ENCODE results near the gene KISS1.
A peak's percentile ranks its signal among the peaks of the same experiment; 100 is the strongest.

Gene KISS1

GRCh38 chr1:204155881-204156280 is 40.4 kb downstream of the KISS1 start:
- no peak for DNase-seq (ENCODE audit: low read depth)

DNA sequence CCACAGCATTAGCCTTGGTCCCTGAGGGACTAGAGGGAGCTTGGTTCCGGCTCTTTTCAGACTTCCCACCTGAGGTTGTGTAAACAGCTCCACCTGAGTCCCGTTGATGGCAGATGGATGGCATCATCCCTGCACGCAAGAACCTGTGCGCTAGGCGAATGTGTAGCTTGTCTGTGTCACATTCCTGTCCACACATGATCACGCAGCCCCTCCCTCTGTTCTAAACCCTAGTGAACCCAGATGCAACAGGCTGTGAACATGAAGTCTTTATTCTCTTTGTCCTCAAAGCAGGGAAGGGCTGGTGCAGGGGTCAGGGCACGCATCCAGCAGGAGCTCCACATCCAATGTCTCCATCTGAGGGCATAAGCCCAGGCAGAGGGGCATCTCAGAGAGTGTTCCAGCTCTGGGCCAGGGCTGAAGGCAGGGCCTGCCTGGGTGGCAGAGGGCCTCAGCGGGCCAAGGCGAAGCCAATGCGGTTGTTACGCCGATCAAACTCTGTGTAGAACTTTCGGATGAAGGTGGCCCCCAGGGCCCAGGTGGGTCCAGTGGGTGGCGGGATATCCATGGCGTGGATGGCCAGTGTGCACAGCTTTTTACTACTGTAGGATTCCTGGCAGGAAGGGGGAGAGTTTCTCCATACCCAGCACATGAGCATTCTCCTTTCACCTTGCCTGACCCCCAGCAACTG is 41.6 kb downstream of the KISS1 start:
- DNase-seq (ENCODE audit: low read depth), result no peak

- no peak for DNase-seq (ENCODE audit: low read depth)
These were observed 42.6 kb downstream of the KISS1 start for GRCh38 chr1:204153667-204154066.

DNA sequence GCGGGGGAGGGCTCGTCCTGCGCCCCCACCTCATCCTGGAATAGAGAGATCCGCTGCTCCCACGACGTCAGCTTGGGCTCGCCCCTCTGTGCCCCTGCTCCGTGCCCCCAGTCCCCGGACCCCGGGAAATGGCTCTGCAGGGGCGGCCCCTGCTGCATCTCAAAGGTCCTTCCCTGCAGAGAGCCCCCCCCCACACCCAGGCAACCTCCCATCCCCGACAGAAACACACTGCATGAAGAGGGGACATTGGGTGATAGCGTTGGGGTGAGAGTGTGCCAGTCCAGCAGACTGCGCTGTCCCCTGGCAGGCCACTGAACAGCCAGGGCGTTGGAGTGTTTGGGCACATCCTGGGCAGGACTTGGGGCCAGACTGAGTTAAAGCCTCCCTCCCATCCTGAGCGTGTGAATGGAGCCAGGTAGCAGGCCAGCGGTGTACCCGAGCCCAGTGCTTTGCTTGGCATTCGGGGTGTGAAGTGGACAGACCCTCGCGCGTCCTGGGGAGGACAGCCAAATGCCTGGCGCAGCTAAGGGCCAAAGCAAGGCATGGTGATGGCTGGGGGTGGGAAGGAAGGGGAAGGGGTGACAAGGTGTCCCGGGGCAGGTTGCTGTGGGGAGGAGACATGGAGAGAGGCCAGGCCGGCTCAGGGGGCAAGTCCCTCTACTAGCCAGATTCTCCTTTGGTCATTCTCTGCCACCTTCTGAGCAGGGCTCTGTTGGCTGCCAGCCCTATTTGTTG is 43.8 kb downstream of the KISS1 start:
- DNase-seq (ENCODE audit: low read depth), result no peak

GRCh38 chr1:204151552-204152309 is 44.6 kb downstream of the KISS1 start, which contains the start of gene ETNK2:
Gene ETNK2, minus strand, starts transcription at chr1:204152044. Its CDS starts 192 bp downstream, at chr1:204151852.
- no peak for DNase-seq (ENCODE audit: low read depth)

GRCh38 chr1:204150702-204151551 is 45.4 kb downstream of the KISS1 start:
- no peak for DNase-seq (ENCODE audit: low read depth)

DNA sequence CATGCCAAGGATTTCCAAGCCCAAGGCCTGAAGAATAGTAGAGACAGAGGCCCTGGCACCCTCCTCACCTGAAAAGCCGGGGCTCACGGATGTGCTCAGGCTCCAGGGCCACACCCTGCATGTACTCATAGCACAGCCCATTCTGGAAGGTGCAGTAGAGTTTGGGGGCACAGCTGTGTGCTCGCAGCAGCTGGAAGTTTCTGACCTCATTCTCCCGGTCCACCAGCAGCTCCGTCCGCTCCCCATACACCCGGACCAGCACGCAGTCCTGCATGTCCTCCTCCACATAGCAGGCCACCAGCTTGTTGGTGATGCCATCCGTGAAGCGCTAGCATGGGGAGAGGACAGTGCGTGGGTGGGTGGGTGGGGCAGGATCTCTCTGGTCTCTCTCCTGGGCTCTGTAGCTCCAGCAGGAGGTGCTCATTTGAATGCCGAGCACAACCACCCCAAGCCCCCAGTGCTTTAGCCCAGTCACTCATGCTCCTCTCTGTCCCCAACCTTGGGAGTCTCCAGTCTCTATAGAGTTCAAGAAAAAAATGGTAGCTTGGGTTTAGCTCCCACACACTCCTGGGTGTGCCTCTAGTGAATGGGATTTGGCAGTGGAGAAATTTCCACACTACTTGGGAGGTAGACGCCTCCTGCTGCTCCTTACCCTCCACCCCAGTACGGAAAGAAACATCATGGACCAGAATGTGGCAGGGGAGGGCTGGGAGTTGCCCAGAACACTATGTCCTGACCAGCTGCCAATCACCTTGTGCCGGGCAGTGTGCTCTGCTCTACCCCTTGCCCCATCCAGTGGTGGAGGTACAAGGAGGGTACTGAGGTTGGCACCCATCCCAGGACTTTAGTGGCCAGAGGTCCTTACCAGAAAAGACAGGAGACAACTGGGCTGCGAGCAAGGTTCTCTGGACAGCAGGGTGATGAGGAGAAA is 46.4 kb downstream of the KISS1 start:
- no peak for DNase-seq (ENCODE audit: low read depth)

GRCh38 chr1:204149107-204149506 is 47.2 kb downstream of the KISS1 start:
- DNase-seq (ENCODE audit: low read depth), result no peak

DNA sequence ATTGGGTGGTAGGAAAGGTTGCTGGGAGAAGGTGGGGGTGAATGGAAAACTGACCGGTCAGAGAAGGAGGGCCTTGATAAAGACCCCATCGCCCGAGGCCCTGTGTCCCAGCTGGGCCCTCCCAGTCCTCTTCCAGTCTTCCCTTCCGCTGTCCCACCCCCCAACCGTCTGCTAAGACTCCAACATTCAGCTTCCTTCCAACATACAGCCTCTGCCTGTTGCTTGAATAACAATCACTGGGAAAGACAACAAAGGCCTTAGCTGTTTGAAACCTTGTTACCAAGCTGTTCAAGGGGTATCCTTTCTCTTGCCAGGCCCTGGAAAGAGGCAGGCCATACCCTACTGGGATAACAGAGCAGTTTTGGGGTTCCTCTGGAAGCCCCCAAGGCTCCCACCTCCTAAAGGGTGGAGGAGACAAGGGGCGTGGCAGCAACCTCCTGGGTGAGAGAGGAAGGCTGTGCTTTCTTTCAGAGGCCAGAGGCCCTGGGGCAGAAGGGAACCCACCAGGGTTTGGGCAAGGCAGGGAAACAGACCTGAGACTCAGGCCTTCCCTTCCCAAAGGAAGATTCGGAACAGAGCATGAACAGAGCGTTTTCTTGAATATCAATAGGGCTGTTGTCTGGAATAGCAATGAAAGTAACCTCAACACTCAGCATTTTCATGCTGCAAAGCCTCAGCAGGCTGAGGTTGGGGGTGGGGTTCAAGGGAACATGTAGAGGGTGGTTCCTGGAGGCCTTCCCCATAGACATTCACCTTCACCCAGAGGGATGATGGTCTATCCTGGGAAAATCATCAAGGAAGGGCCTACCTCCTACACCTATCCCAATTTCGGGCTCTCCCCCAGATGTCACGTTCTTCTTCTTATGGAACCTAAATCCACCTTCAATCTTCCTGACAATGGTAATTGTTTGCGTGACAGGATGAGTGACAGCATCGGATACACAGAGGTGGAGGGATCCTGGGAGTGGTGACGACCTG is 48.6 kb downstream of the KISS1 start:
- DNase-seq (ENCODE audit: low read depth), result no peak

- DNase-seq (ENCODE audit: low read depth), result no peak
These were observed 49.3 kb downstream of the KISS1 start for GRCh38 chr1:204146965-204147364.

DNA sequence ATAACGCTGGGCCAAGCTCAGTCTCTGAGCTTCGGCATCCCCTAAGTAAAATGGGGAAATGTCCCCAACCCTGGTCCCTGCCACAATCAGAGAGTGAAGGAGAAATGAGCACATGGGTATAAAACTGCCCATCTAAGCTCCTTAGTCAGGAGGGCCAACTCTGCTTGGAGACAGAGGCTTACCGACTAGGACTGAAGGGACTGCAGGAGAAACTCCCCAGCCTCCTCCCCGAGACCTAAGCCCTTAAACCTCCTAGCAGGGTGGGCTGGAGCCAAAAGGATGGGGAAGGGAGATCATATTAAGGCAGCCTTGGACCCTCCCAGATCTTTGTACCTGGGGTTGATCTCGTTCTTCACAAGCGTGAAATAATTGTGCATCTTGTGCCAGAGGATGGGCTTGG is 50.0 kb downstream of the KISS1 start:
- DNase-seq (ENCODE audit: low read depth), result no peak

GRCh38 chr1:204145033-204145504 is 51.2 kb downstream of the KISS1 start:
- peak; percentile 49 for DNase-seq (ENCODE audit: low read depth)

GRCh38 chr1:204143276-204144041 is 52.8 kb downstream of the KISS1 start:
- no peak for DNase-seq (ENCODE audit: low read depth)

GRCh38 chr1:204142032-204142974 is 54.0 kb downstream of the KISS1 start:
- DNase-seq (ENCODE audit: low read depth), result no peak

GRCh38 chr1:204141131-204141530 is 55.2 kb downstream of the KISS1 start:
- no peak for DNase-seq (ENCODE audit: low read depth)

Measured in amniotic epithelial cell (primary cell).